8988T (cell line): ENCODE data around the gene SNW1.
"Not testable (repeated sequence)": the region's sequence is repeated elsewhere in the genome, so short reads cannot be mapped to it uniquely, and the experiment has no call there.

Source experiments
- DNase-seq: peaks from one replicate; pipeline ENCODE4 v3.0.0; 2011

The SNW1 gene

GRCh38 chr14:77760381-77761204 is at the start of gene SNW1:
Gene SNW1, minus strand, starts transcription at chr14:77761156. Its CDS starts 29 bp downstream, at chr14:77761127.
- DNase-seq = peak; percentile 71

- DNase-seq = no peak
Measured at GRCh38 chr14:77809011-77809410, 48.1 kb upstream of the SNW1 start.

- no peak for DNase-seq
Measured at GRCh38 chr14:77808250-77808649, 47.3 kb upstream of the SNW1 start.

- DNase-seq = no peak
Measured at GRCh38 chr14:77805706-77806105, 44.8 kb upstream of the SNW1 start.

- peak; percentile 29 for DNase-seq
Measured at GRCh38 chr14:77804592-77804991, 43.6 kb upstream of the SNW1 start.

GRCh38 chr14:77800814-77801213 is 39.9 kb upstream of the SNW1 start:
- no peak for DNase-seq

- peak; percentile 85 for DNase-seq
Measured at GRCh38 chr14:77799863-77800730, 39.1 kb upstream of the SNW1 start, which contains the start of gene ADCK1. Gene ADCK1, plus strand, starts transcription at chr14:77800109. Its CDS starts 18,870 bp downstream, at chr14:77818979.

GRCh38 chr14:77799456-77799855 is 38.5 kb upstream of the SNW1 start:
- not testable (repeated sequence) for DNase-seq

GRCh38 chr14:77794357-77794756 is 33.4 kb upstream of the SNW1 start:
- no peak for DNase-seq

- DNase-seq = not testable (repeated sequence)
Measured at GRCh38 chr14:77793255-77793654, 32.3 kb upstream of the SNW1 start.

GRCh38 chr14:77791225-77791600 is 30.3 kb upstream of the SNW1 start:
- DNase-seq = no peak

- DNase-seq = no peak
Measured at GRCh38 chr14:77790566-77791224, 29.7 kb upstream of the SNW1 start.

- DNase-seq = no peak
Measured at GRCh38 chr14:77786148-77786547, 25.2 kb upstream of the SNW1 start.

GRCh38 chr14:77782202-77782601 is 21.2 kb upstream of the SNW1 start:
- DNase-seq = no peak

- DNase-seq = not testable (repeated sequence)
Measured at GRCh38 chr14:77773966-77774365, 13.0 kb upstream of the SNW1 start.

GRCh38 chr14:77768442-77769069 is 7.6 kb upstream of the SNW1 start:
- not testable (repeated sequence) for DNase-seq

GRCh38 chr14:77763978-77764377 is 3.0 kb upstream of the SNW1 start:
- DNase-seq = no peak

GRCh38 chr14:77763316-77763715 is 2.4 kb upstream of the SNW1 start:
- DNase-seq = no peak

- DNase-seq = no peak
Measured at GRCh38 chr14:77761205-77761931, 412 bp upstream of the SNW1 start.

GRCh38 chr14:77752799-77753516 is 8.0 kb downstream of the SNW1 start:
- no peak for DNase-seq

- no peak for DNase-seq
Measured at GRCh38 chr14:77752266-77752665, 8.7 kb downstream of the SNW1 start.
